GM21737 (cell line): ENCODE results near the gene UBE2G1.

Source experiments
- ATAC-seq: cut with Tn5 transposase; IDR thresholded peaks from one replicate; pipeline ENCODE4 v1.9.1; 2021; ENCODE audit warnings: mild to moderate bottlenecking, moderate library complexity; ENCODE audit not compliant: unreplicated experiment

UBE2G1 gene, protein sequence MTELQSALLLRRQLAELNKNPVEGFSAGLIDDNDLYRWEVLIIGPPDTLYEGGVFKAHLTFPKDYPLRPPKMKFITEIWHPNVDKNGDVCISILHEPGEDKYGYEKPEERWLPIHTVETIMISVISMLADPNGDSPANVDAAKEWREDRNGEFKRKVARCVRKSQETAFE

DNA sequence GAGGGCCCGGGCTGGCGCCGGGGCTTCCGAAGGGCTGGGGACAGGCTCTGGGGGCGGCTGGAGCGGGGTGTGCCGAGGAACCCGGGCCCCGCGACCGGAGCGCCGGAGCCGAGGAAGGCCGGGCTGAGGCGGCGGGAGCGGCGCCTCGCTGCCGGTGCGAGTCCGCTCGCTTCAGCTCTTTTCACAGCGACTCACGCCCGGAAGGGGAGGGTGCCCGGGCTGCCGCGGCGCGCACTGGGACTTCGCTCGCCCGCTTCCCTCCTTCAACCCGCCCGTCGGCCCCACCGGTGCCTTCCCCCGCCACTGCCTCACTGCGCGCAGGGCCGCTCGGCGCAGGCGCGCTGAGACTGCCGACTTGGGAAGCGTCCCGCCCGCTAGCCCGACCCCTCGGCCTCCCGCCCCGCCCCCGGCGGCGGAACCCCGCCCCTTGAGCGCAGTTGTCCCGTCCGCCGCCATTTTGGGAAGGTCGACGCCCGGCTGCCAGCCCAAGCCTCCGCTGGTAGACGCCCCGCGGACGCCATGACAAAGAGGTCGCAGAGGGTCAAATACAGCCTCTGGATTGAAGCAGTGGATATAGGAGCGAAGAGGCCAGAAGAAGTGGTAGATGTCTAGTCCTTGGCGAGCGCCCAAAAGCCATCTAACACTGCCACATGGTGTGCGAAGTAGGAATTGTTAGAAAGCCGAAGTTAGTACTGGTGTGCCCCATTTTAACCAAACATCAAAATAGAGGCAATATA, at the start of gene UBE2G1:
TSS of gene UBE2G1 (minus strand) at position 349 of the 737 bp plus-strand sequence. CDS start 359 bp downstream, outside the sequence.
- ATAC-seq: peak; percentile 71

DNA sequence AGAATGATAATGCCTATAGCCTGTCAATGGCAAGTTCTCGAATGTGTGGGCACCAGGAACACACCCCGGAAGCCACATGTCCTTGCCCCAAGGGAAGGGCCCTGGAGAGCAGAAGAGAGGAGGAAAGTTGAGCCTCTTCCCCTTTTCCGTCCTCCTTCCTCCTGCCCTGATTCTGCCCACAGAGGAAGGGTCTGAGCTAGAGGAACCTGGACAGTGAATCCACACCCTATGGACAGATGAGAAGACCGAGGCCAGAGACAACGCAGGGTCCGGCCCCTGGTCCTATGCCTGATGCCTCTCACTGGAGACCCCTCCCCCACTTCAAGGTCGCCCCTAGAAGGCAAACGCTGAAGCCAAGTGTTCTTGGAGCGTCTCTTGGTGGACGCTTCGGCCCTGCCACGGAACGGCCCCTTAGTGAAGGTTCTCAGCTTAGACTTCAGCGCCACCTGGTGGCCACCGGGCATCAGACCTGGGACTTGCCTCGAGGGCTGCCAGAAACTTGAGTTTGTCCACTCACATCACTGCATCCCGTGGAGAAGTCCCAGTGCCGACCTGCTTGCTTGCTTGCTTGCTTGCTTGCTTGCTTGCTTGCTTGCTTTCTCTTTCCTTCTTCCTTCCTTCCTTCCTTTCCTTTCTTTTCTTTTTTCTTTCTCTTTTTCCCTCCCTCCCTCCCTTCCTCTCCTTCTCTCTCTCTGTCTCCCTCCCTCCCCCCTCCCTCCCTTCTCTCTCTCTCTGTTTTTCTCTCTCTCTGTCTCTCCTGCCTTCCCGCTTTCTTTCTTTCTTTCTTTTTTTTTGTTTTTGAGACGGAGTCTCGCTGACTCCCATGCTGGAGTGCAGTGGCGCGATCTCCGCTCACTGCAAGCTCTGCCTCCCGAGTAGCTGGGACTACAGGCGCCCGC, 46.7 kb upstream of the UBE2G1 start:
- ATAC-seq: no peak

DNA sequence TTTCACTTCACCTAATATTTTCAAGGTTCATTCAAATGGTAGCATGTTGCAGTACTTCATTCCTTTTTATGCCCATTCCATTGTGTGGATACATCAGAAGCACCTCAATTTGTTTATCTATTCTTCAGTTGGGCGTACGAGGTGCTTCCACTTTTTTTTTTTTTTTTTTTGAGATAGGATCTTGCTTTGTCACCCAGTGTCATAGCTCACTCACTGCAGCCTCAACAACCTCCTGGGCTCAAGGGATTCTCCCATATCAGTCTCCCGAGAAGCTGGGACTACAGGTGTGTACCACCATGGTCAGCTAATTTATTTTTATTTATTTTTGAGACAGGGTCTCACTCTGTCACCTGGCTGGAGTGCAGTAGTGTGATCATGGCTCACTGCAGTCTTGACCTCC, 44.7 kb upstream of the UBE2G1 start:
- ATAC-seq: no peak

DNA sequence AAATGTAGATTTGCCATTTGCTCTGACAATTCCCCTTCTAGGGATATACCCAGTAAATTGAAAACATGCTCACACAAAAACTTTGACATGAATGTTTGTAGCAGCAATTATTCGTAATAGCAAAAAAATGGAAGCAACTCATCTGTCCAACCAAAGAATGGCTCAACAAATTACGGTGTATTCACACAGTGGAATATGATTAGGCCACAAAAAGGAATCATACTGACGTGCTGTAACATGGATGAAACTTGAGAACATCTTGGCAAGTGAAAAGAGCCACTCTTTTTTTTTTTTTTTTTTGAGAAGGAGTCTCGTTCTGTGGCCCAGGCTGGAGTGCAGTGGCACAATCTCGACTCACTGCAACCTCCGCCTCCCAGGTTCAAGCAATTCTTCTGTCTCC, 43.2 kb upstream of the UBE2G1 start:
- ATAC-seq: no peak

DNA sequence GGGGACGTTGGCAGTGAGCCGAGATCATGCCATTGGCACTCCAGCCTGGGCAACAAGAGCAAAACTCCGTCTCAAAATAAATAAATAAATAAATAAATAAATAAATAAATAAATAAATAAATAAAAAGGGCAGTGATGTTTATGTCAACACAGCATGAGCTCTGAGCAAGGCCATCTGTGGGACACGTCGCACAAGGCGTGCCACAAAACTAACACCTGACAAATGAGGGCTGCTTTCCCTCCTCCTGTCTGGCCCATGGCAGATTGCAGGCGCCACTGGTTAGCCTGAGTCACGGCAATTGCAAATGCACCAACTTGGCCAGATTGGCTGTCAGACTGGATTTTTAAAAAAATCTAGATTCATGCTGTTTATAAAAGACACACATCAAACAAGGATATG, 41.4 kb upstream of the UBE2G1 start:
- ATAC-seq: no peak

DNA sequence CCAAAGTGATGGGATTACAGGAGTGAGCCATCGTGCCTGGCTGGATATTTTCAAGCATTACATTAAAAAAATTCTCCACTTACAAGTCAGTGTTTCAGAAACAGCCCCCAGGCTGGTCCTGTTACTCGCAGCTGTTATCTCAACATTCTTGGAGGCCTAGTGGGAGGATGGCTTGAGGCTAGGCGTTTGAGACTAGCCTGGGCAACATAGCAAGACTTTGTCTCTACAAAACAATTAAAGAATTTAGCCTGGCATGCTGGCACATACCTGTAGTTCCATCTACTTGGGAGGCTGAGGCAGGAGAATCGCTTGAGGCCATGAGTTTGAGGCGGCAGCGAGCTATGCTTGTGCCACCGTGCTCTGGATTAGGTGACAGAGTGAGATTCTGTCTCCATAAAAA, 40.7 kb upstream of the UBE2G1 start:
- ATAC-seq: no peak

DNA sequence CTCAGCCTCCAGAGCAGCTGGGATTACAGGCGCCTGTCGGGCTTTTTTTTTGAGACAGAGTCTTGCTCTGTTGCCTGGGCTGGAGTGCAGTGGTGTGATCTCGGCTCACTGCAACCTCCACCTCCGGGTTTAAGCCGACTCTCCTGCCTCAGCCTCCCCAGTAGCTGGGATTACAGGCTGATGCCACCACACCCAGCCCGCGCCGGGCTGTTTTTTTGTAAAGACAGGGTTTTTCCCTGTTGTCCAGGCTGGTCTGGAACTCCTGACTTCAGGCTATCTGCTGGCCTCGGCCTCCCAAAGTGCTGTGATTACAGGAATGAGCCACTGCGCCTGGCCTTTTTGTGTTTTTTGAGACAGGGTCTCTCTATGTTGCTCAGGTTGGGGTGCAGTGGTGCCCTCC, 39.9 kb upstream of the UBE2G1 start:
- no peak for ATAC-seq

DNA sequence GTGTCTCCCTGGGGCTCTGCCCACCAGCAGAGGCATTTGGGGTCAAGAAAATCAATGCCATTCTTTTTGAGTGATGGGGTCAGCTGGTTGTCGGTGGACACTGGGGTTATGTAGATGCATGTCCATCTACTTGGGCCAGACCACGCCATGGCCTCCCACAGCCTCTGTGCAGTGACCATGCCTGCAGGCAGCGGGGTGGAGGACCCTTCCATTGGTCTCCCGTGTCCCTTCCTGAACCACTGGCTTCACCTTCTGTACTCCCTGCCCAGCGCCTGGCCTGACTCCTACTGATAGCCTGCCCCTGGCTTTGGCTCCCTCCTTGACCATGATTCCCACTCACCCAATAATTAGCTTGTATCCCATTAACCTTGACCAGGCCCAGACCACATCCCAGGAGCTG, 39.2 kb upstream of the UBE2G1 start:
- no peak for ATAC-seq

DNA sequence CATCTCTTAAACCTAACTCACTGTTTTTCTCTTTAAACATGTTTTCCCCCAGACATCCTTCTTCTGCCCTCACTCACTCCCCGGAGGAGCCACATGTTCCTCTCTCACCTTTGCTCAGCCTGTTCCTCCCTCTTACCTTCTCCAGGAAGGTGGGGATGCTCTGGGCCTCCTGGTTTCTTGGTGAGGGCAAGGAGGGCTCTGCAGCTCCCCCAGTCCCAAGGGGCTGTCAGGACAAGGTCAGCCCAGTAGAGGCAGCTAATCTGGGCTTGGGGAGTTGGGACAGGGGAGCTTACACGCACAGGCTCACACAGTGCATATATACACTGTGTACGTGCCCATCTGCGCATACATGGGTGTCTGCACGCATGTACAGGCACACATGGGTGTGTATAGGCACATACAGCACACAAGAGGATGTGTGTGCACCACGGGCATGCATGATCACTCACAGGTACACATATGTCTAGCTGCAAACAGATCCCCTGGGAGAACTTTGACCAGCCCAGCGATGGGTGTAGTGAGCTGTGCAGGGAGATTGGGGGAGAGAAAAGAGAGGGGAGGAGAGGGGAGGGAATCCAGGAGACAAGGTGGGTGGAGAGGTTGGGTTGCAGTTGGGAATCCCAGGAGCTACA, 38.7 kb upstream of the UBE2G1 start:
- no peak for ATAC-seq

DNA sequence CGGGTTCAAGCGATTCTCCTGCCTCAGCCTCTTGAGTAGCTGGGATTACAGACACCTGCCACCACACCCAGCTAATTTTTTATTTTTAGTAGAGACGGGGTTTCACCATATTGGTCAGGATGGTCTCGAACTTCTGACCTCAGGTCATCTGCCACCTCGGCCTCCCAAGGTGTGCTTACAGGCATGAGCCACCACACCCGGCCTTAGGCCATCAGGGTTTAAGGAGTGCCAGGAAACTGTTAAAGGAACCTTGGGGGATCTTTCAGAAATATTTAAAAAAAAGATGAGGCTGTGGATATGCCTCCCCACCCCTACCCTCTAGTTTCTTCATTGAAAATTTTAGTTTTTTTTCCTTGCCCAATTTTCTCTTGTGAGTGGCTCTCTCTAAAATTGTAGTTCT, 31.4 kb upstream of the UBE2G1 start:
- no peak for ATAC-seq

DNA sequence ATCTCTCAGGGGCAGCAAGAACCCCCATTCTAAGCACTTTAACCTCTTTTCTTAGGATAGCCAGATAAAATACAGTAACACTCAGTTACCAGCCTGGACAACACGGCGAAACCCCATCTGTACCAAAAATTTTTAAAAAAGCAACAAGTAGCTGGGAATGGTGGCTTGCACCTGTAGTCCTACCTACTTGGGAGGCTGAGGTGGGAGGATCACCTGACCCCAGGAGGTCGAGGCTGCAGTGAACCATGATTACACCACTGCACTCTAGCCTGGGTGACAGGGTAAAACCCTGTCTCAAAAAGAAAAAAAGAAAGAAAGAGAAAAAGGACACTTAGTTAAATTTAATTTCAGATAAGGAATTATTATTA, 28.6 kb upstream of the UBE2G1 start:
- no peak for ATAC-seq

DNA sequence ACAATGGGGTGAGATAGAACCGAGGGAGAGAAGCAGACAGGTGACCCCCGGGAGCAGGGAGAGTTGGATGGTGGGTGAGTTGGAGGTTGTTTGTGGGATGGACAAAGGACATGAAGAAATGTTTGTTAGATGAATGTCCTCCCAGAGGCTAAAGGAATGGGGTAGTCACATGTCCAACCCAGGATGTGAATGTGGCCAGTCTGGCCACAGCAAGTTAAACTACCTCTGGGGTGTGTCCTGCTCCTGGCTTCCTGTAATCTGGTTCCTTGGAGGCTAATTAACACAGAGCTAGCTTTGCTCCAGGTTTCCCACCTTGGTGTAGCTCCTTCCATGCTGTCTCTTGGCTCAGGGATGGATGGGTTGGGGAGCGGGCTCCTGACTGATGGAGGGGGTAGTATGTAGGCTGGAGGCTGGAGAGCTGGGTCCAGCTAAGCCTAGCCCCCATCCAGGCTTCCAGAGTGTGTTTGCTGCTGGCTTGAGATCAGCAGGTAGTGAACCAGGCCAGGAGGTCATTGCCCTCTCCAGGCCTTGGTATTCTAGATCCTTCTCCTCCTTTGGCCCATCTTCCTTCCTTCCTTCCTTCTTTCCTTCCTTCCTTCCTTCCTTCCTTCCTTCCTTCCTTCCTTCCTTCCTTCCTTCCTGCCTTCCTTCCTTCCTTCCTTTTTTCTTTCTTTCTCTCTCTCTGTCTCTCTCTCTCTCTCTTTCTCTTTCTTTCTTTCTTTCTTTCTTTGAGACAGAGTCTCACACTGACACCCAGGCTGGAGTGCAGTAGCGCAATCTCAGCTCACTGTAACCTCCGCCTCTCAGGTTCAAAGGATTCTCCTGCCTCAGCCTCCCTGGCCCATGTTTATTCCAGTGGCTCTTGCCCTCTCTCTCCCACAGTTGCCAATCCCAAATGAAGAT, 28.0 kb upstream of the UBE2G1 start:
- ATAC-seq: no peak

DNA sequence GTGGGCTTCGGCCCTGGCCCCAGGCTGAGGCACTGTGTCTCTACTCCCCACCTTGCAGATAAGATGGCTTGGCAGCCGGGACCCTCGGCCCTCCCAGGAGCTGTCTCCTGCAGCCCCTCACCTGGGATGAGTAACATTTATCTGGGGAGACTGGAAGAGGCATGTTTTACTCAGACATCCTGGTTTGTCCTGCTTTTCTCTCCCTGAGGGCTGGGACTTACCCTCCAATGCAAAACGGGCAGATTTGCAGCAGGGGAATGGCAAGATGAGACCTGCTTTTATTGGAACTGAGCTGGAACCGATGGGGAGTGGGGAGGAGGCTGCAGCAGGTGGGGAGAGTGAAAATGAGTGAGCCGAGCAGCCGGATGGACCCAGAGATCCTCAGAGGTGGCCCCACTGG, 27.3 kb upstream of the UBE2G1 start:
- ATAC-seq: no peak

DNA sequence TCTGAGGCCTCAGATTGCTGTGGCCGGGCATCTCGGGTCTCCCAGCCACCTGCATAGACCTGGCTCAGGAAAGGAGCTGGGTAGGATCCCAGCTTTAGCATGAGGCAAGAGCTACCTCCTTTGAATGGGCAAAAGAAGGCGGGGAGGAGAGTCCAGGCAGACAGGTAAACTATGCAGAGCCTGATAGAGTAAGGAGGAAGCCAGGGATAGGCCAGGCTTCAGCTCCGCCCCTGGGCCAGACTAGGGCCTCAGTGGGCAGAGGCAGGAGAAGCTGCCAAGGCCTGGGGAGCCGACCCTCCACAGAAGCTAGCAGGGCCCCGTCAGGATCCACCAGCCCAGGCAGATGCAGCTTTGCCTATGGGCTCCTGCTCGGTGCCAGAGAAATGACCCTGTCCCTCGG, 22.6 kb upstream of the UBE2G1 start:
- no peak for ATAC-seq

DNA sequence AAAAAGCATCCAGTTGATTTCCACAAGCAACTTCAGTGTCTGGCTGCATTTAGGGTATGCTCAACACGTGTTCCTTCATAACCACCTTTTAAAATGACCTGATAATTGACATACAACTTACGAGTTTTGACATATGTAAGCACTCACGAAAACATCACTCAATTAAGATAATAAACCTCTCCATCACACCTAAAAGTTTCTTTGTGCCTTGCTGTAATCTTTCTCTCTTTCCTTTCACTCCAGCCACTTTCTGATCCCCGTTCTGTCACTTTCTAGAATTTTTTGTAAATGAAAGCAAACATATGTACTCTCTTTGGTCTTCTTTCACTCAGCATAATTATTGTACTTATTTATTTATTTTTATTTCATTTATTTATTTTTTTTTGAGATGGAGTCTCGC, 20.7 kb upstream of the UBE2G1 start:
- no peak for ATAC-seq

DNA sequence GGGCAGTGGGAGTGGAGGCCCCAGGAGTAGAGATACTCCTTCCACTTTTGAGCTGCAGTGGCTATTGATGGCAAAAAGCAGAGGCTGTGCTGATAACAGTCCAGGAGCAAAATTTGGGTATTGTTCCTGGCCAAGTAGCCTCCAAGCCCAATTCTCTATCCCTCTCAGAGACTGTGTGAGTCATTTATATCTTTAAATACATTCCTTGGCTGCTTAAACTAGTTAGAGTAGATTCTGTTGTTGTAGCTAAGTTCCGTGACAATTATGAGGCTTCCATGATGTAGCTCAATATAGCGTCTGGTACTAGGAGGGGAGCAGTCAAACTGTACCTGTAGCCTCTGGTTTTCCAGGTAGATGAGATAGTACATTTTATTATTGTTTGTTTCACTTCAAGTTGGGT, 19.9 kb upstream of the UBE2G1 start:
- ATAC-seq: no peak

DNA sequence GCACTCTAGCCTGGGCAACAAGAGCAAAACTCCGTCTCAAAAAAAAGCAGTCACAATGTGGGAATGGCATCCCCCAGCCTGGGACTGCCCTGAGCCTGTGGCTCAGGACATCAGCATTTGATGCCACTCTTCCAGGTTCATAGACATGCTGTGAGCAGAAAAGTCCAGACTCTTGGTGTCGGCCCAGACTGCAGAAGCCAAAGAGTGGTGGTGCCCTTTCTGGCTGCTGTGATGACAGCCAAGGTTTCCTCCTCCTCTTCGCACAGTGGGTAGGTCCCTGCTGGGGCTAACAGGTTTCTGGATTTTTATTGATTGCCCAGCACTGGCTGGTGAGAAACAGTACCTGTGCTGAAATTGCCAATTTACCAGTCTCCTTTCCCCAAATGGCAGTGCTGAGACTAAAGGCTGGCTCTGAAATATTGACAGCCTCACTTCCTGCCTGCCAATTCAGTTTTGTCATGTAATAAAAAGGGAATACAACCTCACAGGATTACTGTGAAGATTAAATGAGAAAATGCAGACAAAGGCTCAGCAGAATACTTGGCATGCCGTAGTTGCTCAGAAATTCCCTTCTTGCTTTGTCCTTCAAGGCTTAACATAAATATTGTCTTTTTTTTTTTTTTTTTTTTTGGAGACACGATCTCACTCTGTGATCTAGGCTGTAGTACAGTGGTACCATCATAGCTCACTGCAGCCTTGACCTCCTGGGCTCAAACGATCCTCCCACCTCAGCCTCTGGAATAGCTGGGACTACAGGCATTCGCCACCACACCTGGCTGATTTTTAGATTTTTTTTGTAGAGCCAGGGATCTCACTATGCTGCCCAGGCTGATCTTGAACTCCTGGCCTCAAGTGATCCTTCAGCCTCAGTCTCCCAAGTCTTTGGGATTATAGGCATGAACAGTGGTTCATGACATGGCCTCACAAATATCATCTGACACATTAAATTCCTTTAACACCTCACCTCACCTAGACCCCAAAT, 15.5 kb upstream of the UBE2G1 start:
- no peak for ATAC-seq

DNA sequence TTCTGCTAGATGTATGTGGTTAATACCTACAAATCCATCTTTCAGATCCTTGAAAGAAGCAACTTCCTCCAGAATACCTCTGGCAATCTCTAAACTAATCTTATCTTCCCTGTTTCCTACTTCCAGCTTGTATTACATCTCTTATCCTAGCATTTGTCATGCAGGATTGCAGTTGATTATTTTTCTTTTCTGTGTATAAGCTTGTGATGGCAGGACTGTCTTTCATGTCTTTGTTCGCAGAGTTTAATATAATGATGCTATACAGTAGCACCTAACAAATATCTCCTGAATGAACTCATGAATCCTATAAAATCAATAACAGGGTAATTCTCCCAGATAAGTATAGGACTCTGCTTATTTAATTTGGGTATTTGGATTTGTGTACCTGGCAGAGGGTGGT, 12.2 kb upstream of the UBE2G1 start:
- no peak for ATAC-seq

DNA sequence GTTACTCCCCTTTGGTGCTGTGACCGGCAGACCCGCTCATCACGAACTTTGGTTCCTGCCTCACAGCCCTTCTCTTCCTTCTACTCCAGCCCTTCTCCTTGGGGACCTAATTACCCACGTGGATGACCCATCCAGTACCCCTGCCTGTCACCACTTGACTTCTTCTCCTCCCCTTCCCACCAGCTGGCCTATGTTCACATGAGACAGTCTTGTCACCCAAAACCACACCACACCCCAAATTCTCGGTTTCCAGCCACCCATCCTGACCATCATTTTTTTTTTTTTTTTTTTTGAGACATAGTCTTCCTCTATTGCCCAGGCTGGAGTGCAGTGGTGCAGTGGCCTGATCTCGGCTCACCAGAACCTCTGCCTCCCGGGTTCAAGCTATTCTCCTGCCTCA, 10.8 kb upstream of the UBE2G1 start:
- peak; percentile 27 for ATAC-seq
